ENCODE results near the gene DDX51. TPM values are rescaled to one million over a fixed set of nuclear protein-coding genes. Genes with fewer than 3 reads are reported as not detected.

DDX51 gene
- total and polyA plus RNA-seq, 2 of the 4 experiments (the other 2 are of a cell fraction), result 3.8 to 14.5 TPM

DNA sequence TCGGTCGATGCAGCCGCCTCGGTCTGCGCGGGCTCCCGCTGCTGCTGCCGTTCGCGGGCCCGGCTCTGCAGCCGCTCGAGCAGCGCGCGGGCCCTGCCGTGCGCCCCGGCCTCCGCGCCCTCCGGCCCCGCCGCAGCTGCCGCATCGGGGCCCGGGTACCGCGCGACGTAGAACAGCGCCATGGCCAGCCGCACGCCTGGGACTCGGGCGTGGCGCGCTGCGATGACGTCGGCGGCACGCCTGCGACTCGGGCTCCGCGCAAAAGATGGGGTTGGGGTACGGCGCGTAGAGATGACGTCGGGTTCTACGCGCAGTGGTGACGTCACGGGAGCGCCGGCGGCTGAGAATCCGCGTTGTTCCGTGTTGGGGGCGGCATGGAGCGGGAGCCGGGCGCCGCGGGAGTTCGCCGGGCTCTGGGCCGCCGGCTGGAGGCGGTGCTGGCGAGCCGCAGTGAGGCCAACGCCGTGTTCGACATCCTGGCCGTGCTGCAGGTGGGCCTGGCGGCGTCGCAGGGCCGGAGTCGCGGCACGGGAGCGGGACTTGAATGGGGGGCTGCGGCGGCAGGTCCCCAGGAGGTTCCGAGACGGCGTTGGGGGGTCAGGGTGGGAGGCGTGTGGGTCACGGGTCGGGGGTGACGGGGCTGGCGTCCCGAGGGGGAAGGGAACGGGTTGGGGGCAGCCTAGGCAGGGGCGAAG, at the start of gene DDX51, which contains the start of gene NOC4L (continued):
- TF ChIP-seq, protein P1, sequence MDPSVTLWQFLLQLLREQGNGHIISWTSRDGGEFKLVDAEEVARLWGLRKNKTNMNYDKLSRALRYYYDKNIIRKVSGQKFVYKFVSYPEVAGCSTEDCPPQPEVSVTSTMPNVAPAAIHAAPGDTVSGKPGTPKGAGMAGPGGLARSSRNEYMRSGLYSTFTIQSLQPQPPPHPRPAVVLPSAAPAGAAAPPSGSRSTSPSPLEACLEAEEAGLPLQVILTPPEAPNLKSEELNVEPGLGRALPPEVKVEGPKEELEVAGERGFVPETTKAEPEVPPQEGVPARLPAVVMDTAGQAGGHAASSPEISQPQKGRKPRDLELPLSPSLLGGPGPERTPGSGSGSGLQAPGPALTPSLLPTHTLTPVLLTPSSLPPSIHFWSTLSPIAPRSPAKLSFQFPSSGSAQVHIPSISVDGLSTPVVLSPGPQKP (IDR thresholded peaks at IDR 0.05; ENCODE audit: borderline replicate concordance, low read depth, low read length), result no peak
- TF ChIP-seq RFX5 (IDR thresholded peaks at IDR 0.05; ENCODE audit: low read depth, low read length), result no peak
- no peak for TF ChIP-seq RAD21 (IDR thresholded peaks at IDR 0.05; ENCODE audit: low read length)
- TF ChIP-seq RCOR1 (IDR thresholded peaks at IDR 0.05; ENCODE audit: insufficient replicate concordance, low read length), result no peak
